Activated CD4-positive, alpha-beta memory T cell treated with anti-CD3 and anti-CD28 coated beads, Interleukin-2, amount 10 ng/mL, durations not matched to agents 7 days and 5 days (primary cell): ENCODE data around the gene SLC16A3. TPM values are rescaled to one million over a fixed set of nuclear protein-coding genes. Genes with fewer than 3 reads are reported as not detected.

Source experiments
- CTCF ChIA-PET: fragments of 350-600 bp; sonication (Branson Sonifier 250); formaldehyde crosslinking; loops from one replicate; lab custom pipeline; 2021; ENCODE audit warnings: antibody characterized with exemption, inconsistent platforms; lab: Charles Lee
- POLR2A ChIA-PET: fragments of 350-600 bp; sonication (Branson Sonifier 250); formaldehyde crosslinking; loops from one replicate; lab custom pipeline; 2021; ENCODE audit warnings: antibody characterized with exemption; lab: Charles Lee
- DNase-seq: peaks from one replicate; pipeline ENCODE4 v3.0.0-alpha.2; 2020
- H3K27ac Mint-ChIP-seq: one replicate; pipeline ENCODE4 v1.8.0; 2021; ENCODE audit warnings: mild to moderate bottlenecking, mixed read lengths
- H3K27me3 Mint-ChIP-seq: one replicate; pipeline ENCODE4 v1.8.0; 2021; ENCODE audit warnings: mixed read lengths
- H3K36me3 Mint-ChIP-seq: one replicate; pipeline ENCODE4 v1.8.0; 2021; ENCODE audit warnings: low read depth, mixed read lengths
- H3K4me1 Mint-ChIP-seq: one replicate; pipeline ENCODE4 v1.8.0; 2021; ENCODE audit warnings: mixed read lengths
- H3K4me3 Mint-ChIP-seq: one replicate; pipeline ENCODE4 v1.8.0; 2021; ENCODE audit warnings: mild to moderate bottlenecking, mixed read lengths
- H3K9me3 Mint-ChIP-seq: one replicate; pipeline ENCODE4 v1.8.0; 2021; ENCODE audit warnings: mixed read lengths
- total RNA-seq, 2 experiments: library from RNA; stranded (reverse); gene quantifications; one replicate each; pipeline ENCODE4 v1.2.3, GENCODE V29; 2021

SLC16A3 gene
- total RNA-seq, 2 experiments from 2014 or later = 206 to 210 TPM

- Mint-ChIP-seq H3K4me1 (peaks cover 27% of the 10 kb centered on the region), H3K36me3 (no peaks in the 10 kb centered on the region), H3K27ac (no peak overlapping the region), H3K27me3 (no peaks in the 10 kb centered on the region), H3K9me3 (no peaks in the 10 kb centered on the region), H3K4me3 (no peak overlapping the region)
- CTCF ChIA-PET = interaction anchor here (1.4 to 1.5 kb wide), 2 partner anchors 13 to 17 kb away, joined by 3 read pairs; no protein-coding TSS in a partner anchor
- DNase-seq = no peak
- POLR2A ChIA-PET = interaction anchor here (1.5 kb wide), 1 partner anchor 10 kb away, joined by 4 read pairs; the partner anchor contains the start of gene SLC16A3
Observed at GRCh38 chr17:82219083-82219482, 9.8 kb upstream of the SLC16A3 start.

DNA sequence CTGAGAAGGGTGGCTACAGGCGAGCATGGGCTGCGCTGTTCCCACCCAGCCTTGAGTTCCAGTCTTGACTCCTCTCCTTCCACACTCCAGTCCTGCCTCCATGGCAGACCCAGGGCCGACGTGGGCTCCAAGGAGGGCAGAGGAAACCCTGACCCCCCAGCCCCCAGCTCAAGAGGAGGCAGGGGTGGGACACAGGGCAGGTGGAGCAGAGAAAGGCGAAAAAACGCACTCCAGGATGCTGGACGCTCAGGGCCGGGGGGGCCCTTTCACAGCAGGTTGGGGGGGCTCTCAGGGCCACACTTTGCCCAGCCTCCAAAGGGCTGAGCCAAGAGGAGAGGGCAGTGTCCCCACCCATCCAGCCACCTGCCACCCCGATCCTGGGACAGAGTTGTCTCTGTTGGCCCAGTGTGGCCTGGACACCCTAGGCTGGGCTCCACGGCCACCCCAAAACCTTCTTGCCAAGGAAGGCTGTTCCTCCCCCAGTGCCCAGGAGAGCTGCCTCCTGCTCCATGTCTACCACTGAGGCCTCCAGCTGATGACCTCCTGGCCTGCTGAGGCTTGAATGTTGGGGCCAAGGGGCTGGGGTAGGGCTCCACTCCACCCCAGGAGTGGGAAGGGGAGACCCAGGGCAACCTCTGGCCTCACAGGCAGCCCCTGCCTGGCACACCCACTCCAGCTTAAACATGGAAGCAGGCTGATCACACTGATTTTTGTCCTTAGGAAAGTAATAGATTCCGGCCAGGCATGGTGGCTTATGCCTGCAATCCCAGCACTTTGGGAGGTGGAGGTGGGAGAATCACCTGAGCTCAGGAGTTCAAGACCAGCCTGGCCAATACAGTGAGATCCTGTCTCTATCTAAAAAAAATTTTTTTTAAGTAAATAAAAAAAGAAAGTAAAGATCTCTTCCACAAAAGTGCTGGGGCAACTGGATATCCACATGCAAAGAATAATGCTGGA is 8.8 kb upstream of the SLC16A3 start:
- no peak overlapping the region for H3K4me3 Mint-ChIP-seq
- ChIA-PET POLR2A (interaction anchor here (0.9 to 1.9 kb wide), 2 partner anchors 9 to 14 kb away, joined by 5 to 6 read pairs; partner anchors contain the start of gene SLC16A3), CTCF (interaction anchor here (1.4 to 1.5 kb wide), 2 partner anchors 14 to 16 kb away, joined by 3 read pairs; no protein-coding TSS in a partner anchor)
- H3K27me3 Mint-ChIP-seq = no peaks in the 10 kb centered on the region
- H3K36me3 Mint-ChIP-seq = no peaks in the 10 kb centered on the region
- no peaks in the 10 kb centered on the region for H3K9me3 Mint-ChIP-seq
- no peak for DNase-seq
- H3K27ac Mint-ChIP-seq = no peak overlapping the region
- H3K4me1 Mint-ChIP-seq = peaks cover 21% of the 10 kb centered on the region

DNA sequence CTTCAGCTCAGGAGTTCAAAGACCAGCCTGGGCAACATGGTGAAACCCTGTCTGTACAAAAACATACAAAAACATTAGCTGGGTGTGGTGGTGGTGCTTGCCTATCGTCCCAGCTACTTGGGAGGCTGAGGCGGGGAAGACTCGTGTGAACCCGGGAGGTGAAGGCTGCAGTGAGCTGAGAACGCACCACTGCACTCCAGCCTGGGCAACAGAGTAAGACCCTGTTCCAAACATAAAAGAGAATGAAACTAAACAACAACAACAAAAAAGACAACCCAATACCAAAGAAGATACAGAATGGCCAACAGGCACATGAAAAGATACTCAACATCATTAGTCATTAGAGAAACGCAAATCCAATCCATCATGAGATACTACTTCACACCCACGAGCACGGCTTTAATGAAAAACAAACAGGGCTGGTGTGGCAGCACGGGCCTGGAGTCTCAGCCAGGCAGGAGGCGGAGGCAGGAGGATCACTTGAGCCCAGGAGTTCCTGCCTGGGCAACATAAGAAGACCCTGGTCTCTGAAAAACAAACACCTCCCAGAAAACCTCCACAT is 7.4 kb upstream of the SLC16A3 start:
- ChIA-PET POLR2A (interaction anchor here (0.9 to 1.9 kb wide), 3 partner anchors 8 to 76 kb away, joined by 3 to 5 read pairs (median 4); no protein-coding TSS in a partner anchor), CTCF (no interaction called here)
- H3K36me3 Mint-ChIP-seq = no peaks in the 10 kb centered on the region
- no peaks in the 10 kb centered on the region for H3K27me3 Mint-ChIP-seq
- peaks cover 11% of the 10 kb centered on the region for H3K4me1 Mint-ChIP-seq
- H3K9me3 Mint-ChIP-seq = no peaks in the 10 kb centered on the region
- H3K27ac Mint-ChIP-seq = no peak overlapping the region
- no peak for DNase-seq
- H3K4me3 Mint-ChIP-seq = no peak overlapping the region

DNA sequence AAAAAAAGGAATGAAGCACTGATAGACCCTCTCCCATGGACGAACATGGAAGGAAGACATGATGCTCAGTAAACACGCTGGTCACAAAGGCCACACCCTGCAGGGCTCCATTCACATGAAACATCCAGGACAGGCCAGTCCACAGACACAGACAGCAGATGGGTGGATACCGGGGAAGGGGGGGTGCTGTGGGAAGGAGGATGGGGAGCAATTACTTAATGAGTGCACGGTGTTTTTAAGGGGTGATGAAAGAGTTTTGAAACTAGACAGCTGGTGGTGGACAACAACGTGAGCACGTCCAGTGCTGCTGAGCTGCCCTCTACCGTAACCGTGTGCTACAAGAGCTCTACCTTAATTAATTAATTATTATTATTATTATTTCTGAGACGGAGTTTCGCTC is 6.0 kb upstream of the SLC16A3 start:
- H3K9me3 Mint-ChIP-seq = no peaks in the 10 kb centered on the region
- H3K27me3 Mint-ChIP-seq = no peaks in the 10 kb centered on the region
- no peak overlapping the region for H3K4me3 Mint-ChIP-seq
- CTCF ChIA-PET = interaction anchor here (0.9 kb wide), 1 partner anchor 17 kb away, joined by 5 read pairs; no protein-coding TSS in a partner anchor
- peaks cover 9% of the 10 kb centered on the region for H3K4me1 Mint-ChIP-seq
- no peaks in the 10 kb centered on the region for H3K36me3 Mint-ChIP-seq
- POLR2A ChIA-PET = no interaction called here
- DNase-seq = no peak
- H3K27ac Mint-ChIP-seq = no peak overlapping the region

GRCh38 chr17:82223517-82223916 is 5.3 kb upstream of the SLC16A3 start:
- H3K27me3 Mint-ChIP-seq = no peaks in the 10 kb centered on the region
- no peak overlapping the region for H3K4me3 Mint-ChIP-seq
- ChIA-PET POLR2A (no interaction called here), CTCF (no interaction called here)
- no peak for DNase-seq
- no peaks in the 10 kb centered on the region for H3K36me3 Mint-ChIP-seq
- H3K27ac Mint-ChIP-seq = no peak overlapping the region
- H3K4me1 Mint-ChIP-seq = peaks cover 10% of the 10 kb centered on the region
- H3K9me3 Mint-ChIP-seq = no peaks in the 10 kb centered on the region

DNA sequence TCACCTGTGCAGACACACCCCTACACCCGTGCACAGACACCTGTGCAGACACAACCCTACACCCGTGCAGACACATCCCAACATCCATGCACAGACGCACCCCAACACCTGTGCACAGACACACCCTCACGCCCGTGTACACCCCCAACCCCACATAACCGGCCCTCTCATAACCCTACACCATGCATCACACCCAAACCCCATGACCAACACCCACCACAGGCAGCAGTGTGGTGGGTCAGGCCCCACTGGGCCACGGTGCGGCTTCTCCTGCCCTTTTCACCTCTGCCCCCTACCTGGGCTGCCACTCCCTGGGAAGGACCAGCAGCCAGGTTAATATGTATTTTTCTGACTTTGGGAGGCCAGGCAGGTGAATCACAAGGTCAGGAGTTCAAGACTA is 4.2 kb upstream of the SLC16A3 start:
- Mint-ChIP-seq H3K27me3 (no peaks in the 10 kb centered on the region), H3K27ac (no peak overlapping the region), H3K4me3 (no peak overlapping the region), H3K4me1 (peaks cover 10% of the 10 kb centered on the region), H3K36me3 (peaks cover 3% of the 10 kb centered on the region), H3K9me3 (no peaks in the 10 kb centered on the region)
- ChIA-PET POLR2A (no interaction called here), CTCF (no interaction called here)
- no peak for DNase-seq

- H3K27ac Mint-ChIP-seq = no peak overlapping the region
- ChIA-PET CTCF (no interaction called here), POLR2A (interaction anchor here (1.6 kb wide), 1 partner anchor 13 kb away, joined by 4 read pairs; no protein-coding TSS in a partner anchor)
- no peaks in the 10 kb centered on the region for H3K9me3 Mint-ChIP-seq
- peaks cover 8% of the 10 kb centered on the region for H3K36me3 Mint-ChIP-seq
- no peak for DNase-seq
- no peaks in the 10 kb centered on the region for H3K27me3 Mint-ChIP-seq
- H3K4me3 Mint-ChIP-seq = no peak overlapping the region
- H3K4me1 Mint-ChIP-seq = peaks cover 15% of the 10 kb centered on the region
Observed at GRCh38 chr17:82225368-82226029, 3.3 kb upstream of the SLC16A3 start.

DNA sequence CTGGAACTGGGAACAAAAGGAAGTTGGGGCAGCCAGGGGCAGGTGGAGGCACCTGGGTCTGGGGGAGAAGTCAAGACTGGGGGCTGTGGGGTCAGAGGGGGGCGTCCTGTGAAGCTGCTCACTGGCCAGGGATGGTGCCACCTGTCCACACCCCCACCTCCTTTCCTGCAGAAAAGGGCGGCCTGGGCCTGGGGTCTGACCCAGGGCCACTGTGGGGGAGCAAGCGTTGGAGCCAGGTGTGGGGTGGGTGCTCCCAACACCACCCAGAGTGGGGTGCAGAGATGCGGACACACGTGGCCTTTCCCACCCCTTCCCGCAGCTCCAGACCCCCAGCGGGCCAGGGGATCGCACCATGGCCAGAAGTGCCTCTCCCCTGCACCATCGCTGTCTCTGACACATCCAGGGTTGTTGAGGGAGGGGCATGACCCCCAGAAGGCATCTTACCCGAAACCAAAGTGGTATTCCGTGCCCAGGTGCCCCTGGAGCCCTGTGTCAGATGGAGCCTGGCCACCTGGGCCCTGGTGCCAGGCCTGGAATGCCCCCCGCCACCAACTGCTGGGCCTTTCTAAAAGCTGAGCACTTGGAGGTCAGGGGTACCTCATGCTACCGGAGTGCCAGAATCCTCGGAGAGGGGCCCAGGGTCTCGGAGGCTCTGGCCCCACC is 2.6 kb upstream of the SLC16A3 start:
- H3K27ac Mint-ChIP-seq = no peak overlapping the region
- no peak for DNase-seq
- ChIA-PET POLR2A (interaction anchor here (0.7 to 1.6 kb wide), 4 partner anchors 13 to 20 kb away, joined by 3 to 4 read pairs (median 3); partner anchors contain the start of gene CCDC57), CTCF (no interaction called here)
- H3K4me1 Mint-ChIP-seq = peaks cover 15% of the 10 kb centered on the region
- H3K36me3 Mint-ChIP-seq = peaks cover 8% of the 10 kb centered on the region
- no peak overlapping the region for H3K4me3 Mint-ChIP-seq
- no peaks in the 10 kb centered on the region for H3K9me3 Mint-ChIP-seq
- no peaks in the 10 kb centered on the region for H3K27me3 Mint-ChIP-seq

DNA sequence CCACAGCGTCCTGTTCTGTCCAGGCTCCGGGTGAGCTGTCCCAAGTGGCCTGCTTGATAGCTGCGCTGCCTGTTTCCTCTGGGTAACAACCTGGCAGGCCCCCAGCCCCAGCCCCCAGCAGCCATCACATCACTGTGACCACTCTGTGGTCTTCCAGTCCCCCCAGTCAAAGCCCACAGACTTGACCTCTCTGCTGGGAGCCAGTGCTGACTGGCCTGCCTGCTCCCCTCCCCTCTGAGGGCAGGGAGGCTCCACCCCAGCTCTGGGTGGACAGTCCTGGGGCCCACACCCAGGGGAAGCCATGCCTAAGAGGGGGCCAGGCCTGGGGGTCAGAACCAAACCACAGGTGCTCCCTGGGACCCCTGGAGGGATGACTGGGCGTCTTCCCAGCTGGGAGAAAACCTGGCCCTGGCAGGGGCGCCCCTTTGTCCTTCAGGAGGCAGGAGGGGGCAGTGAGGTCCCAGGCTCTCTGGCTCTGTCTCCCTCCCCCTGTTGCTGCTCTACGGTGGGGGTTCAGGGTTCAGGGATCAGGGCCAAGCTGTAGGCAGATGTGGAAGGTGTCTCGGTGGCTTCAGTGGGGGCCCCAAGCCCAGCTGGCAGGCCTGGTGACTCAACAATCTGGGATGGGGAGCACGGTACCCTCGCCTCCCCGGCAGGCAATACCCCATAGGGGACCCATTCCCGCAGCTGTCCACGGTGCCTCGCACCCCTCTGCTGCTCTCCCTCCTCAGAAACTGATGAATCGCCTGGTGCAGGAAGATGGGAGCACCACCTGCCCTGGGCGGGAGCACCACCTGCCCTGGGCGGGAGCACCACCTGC is 1.8 kb upstream of the SLC16A3 start:
- Mint-ChIP-seq H3K4me1 (peaks cover 15% of the 10 kb centered on the region), H3K4me3 (peak overlapping the region; percentile 21), H3K36me3 (peaks cover 8% of the 10 kb centered on the region), H3K27ac (peak overlapping the region; percentile 90), H3K9me3 (no peaks in the 10 kb centered on the region), H3K27me3 (no peaks in the 10 kb centered on the region)
- DNase-seq = no peak
- POLR2A ChIA-PET = interaction anchor here (0.7 to 1.6 kb wide), 4 partner anchors 12 to 21 kb away, joined by 3 to 4 read pairs (median 3); partner anchors contain the start of gene CCDC57
- CTCF ChIA-PET = no interaction called here

DNA sequence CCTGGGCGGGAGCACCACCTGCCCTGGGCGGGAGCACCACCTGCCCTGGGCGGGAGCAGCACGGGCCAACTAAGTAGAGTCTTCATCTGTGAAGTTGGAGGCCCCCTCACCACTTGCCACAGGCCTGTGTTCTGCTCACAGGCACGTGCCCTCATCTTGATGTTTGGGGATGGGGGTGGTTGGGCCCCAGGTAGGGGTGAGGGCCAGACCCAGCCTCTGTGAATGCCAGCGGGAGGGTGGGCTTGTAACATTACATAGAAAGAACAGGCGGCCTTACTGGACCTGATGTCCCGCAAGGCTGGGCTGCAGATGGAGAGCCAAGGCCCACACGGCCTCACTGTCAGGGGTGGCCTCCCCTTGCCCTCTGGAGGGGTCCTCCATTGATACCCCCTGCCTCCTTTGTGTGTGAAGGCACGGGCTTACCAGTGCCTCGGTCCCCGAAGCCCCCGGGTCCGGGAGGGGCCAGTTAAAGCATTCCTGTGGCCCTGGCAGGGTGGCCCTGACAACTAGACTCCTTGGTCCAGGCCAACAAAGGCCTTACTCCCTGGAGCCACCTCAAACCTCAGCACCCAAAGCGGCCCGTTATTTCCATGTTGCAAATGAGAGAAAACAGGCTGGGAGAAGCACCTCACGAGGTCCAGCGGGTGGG is 1.1 kb upstream of the SLC16A3 start:
- POLR2A ChIA-PET = interaction anchor here (0.6 to 2.9 kb wide), 6 partner anchors 7 to 82 kb away, joined by 3 to 27 read pairs (median 12); partner anchors contain the start of gene CCDC57
- peaks cover 8% of the 10 kb centered on the region for H3K36me3 Mint-ChIP-seq
- no peaks in the 10 kb centered on the region for H3K27me3 Mint-ChIP-seq
- H3K9me3 Mint-ChIP-seq = no peaks in the 10 kb centered on the region
- H3K27ac Mint-ChIP-seq = peak overlapping the region; percentile 90
- CTCF ChIA-PET = interaction anchor here (1.2 to 2.5 kb wide), 2 partner anchors 21 to 23 kb away, joined by 3 to 11 read pairs; no protein-coding TSS in a partner anchor
- peak overlapping the region; percentile 84 for H3K4me3 Mint-ChIP-seq
- H3K4me1 Mint-ChIP-seq = peaks cover 17% of the 10 kb centered on the region
- no peak for DNase-seq

DNA sequence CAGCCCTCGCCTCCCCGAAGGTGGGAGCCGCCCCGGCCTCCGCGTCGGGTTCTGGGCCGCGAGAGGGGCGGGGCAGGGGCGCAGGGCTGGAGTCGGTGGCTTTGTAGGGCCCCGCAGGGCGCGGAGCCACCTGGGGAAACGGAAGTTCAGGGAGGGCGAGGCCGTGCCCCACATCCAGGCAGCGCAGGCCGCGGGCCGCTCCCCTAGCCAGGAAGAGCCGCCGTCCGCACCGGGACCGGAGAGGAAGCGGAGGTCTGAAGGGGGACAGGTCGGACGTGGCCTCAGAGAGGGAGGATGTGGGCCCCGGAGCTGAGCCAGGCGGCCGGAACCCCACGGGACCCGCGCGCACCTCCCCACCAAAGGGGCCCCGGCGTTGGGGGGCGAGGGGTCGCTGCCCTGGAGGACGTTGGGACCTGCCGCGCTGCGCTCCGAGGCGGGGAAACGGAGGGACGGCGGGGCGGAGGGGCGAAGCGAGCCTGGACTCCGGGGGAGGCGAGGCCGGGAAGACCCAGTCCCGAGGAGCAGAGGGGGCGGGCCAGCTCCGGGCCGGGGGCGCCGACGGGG is 482 bp upstream of the SLC16A3 start:
- H3K4me3 Mint-ChIP-seq = peak overlapping the region; percentile 84
- H3K9me3 Mint-ChIP-seq = no peaks in the 10 kb centered on the region
- H3K4me1 Mint-ChIP-seq = peaks cover 18% of the 10 kb centered on the region
- CTCF ChIA-PET = interaction anchor here (1.2 to 2.5 kb wide), 3 partner anchors 22 to 28 kb away, joined by 3 to 11 read pairs (median 7); no protein-coding TSS in a partner anchor
- H3K27me3 Mint-ChIP-seq = no peaks in the 10 kb centered on the region
- POLR2A ChIA-PET = interaction anchor here (0.6 to 2.9 kb wide), 27 partner anchors 8 to 525 kb away, joined by 3 to 27 read pairs (median 4); partner anchors contain the start of genes CCDC57, CENPX, CSNK1D and FASN
- H3K36me3 Mint-ChIP-seq = peaks cover 9% of the 10 kb centered on the region
- peak overlapping the region; percentile 90 for H3K27ac Mint-ChIP-seq
- DNase-seq = peak; percentile 82
